ENCODE data around the gene PSEN2.
"Not testable (repeated sequence)": the region's sequence is repeated elsewhere in the genome, so short reads cannot be mapped to it uniquely, and the experiment has no call there.

Gene PSEN2
- total RNA-seq, result 0.88 to 3.4 (median 1.9) reads per million in 4 experiments

DNA sequence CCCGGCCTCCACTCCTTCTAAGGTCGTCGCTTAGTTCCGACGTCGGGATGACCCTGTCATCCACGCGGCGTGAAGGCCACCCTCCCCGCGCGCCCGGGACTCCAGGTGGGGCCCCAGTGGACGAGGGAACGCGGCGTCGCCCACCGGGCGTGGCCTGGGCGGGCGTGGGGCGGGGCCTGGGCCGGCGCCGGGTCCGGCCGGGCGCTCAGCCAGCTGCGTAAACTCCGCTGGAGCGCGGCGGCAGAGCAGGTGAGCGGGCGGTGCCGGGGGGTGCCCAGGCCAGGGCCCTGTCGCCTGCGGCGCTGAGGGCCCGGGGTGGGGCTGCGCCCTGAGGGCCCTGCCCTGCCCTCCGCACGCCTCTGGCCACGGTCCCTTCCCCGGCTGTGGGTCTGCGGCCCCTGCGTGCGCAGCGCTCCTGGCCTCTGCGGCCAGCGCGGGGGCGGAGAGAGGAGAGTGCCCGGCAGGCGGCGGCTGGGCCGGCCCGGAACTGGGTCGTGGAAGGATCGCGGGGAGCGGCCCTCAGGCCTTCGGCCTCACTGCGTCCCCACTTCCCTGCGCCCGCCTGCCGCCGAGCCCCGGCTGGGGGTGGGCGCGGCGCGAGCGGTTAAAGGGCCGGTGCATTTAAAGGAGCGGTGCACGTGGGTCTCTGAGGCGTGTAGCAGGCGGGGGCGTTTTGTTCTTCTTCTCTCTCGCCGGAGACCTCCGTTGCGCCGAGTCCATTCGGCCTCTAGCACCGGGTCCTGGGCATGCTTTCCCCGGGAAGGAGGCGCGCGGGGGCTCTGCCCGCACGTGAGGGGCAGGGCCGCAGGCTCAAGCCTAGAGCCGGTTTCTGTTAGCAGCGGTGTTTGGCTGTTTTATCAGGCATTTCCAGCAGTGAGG is at the start of gene PSEN2:
PSEN2 (plus strand) TSS at position 216 of the 879 bp plus-strand sequence. CDS start 11,292 bp downstream, outside the sequence.
- DNase-seq, result peak; percentile 26

DNA sequence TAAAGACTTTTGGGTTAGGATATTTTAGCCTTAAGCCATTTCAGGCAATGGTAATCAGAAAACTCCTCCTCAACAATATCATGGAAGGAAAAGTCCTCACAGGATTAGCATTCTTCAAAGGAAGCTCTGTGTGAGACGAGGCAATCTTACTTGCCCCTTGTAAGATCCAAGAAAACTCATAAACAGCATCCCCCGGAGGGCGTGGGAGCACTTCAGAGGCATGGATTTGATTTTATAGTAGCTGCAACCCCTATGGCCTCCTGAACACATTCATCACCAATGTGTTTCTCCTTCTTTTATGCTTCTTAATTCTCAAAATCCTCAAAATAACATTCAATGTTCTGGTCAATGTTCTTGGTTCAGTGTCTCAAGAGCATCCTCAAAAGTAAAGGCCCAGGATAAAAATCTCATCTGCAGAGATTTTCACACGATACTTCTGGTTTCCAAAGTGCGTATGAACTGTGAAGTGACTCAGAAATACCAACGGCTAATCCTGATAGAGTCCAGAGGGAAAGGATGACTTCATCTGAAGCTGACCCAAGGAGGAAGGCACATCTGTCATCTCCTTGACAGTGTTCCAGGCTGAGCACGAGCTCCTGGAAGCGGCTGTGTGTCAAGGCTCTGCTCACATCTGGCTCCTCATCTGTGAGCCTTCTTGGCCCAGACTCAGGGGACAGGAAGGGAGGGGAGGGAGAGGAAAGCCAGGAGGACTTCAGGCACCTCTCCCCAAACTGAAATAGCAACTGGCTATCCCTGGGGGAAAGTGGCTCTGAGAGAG is 49.3 kb upstream of the PSEN2 start:
- no peak for DNase-seq

DNA sequence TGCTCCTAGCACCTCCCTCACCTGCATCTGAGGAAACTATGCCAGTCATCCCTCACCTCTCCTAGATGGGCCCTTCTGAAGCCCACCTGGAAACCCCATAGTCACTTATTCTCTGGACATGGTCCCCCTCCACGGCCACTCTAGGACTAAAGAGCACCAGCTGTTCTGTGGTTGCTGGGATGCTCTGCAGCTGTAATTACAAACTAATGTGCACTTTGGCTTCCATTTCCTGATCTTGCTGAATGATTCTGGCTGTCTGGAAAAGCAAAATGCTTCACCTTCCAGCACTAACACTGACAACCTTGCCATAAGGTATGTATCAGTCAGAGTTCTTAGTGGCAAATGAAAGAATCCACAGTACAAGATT is 48.7 kb upstream of the PSEN2 start:
- DNase-seq, result no peak

DNA sequence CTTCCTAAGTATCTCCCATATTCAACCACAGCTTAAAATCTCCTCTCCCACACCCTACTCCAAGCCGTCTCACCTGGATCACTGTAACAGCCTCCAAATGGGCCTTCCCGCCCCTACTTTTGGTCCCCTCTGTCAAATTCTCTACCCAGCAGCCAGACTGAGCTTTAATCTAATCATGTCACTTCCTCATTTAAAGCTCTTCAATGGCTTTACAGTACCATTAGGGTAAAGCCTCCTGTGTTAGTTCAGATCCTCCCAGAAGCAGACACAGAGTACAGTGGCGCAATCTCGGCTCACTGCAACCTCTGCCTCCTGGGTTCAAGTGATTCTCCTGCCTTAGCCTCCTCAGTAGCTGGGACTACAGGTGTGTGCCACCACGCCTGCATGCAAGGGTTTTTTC is 46.8 kb upstream of the PSEN2 start:
- no peak for DNase-seq

DNA sequence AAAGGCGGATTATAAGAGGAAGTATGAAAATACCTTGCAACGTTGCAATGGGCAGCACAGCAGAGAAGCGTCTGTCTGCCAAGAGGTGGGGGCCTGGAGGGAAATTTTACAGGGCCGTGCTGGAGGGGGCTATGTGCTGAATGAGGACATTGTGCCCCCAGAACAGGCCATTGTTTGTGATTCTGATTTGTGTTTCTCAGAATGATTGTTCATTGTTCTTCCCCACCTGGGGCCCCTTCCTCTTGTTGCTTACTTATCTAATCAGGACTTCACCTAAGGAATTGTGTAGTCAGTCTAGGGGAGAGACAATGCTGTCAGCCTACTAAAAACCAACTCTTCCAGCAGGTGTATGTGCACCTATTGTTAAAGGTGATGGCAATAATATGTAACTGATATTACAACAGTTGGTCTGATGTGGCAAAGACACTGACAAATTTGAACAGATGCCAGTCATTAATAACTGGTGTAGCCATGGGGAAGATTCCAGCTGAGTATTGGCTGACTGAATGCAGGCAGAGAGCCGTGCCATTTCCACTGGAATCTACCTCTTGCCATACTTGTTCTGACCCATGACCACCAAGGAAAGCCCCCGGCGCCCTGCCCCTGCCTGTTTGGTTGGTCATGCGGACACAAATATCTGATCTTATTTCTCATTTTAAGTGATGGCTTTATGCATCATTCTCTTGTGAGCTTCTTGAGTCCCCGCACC is 45.2 kb upstream of the PSEN2 start:
- no peak for DNase-seq

DNA sequence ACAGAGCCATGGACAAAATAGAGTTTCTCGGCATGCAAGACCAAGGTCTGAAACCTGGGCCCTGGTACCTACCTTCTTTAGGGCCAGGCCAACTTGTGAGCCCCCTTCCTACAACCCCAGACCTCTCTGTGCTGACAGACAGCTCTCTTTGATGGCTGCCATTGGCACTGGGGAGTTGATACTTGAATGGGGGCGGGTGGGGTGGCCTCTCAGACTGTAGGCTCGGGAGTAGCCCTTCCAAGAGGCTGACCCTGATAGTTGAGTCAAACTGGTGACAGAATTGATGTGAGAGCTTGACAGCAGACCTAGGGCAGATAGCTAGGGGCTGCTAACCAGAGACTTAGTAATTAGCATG is 44.7 kb upstream of the PSEN2 start:
- DNase-seq, result no peak

DNA sequence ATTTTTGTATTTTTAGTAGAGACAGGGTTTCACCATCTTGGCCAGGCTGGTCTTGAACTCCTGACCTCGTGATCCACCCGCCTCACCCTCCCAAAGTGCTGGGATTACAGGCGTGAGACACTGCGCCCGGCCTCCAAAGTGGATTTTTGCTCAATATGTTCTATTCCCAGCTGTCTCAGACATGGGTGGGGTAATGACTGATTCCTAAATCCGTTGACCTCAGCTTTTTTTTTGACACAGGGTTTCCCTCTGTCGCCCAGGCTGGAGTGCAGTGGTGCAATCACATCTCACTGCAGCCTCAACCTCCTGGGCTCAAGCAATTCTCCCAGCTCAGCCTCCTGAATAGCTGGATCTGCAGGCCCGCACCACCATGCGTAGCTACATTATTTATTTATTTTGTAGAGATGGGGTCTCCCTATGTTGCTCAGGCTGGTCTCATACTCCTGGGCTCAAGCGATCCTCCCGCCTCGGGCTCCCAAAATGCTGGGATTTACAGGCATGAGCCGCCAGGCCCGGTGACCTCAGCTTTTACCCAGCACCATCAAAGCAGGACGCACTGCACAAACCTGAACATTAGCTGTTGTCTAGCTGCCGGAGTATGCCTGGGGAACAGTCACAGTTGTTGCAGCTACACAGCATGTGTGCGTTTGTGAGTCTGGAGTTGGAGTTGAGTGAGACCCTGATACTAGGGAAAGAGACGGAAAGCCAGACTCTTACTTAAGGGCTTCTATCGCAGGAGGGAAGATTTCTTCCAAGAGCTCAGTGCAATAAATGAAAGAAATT is 43.7 kb upstream of the PSEN2 start:
- DNase-seq, result no peak

DNA sequence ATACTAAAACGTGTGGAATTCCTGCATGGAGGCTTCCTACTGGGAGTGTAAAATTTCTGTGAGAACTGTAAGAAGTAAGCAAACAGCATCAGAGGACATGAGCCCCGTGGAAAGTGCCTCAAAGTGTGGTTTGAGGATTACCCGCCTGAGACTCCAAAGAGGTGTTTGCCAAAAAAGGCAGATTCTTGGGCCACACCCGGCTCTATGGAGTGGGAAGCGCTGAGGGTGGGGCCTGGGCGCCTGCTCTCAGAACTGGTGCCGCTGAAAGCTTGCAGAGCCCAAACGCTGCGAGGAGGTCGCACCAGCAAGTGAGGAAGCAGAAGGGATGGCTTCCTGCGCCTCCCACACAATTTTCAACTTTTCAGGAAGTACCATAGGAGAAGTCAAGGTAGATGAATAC is 43.0 kb upstream of the PSEN2 start:
- no peak for DNase-seq

DNA sequence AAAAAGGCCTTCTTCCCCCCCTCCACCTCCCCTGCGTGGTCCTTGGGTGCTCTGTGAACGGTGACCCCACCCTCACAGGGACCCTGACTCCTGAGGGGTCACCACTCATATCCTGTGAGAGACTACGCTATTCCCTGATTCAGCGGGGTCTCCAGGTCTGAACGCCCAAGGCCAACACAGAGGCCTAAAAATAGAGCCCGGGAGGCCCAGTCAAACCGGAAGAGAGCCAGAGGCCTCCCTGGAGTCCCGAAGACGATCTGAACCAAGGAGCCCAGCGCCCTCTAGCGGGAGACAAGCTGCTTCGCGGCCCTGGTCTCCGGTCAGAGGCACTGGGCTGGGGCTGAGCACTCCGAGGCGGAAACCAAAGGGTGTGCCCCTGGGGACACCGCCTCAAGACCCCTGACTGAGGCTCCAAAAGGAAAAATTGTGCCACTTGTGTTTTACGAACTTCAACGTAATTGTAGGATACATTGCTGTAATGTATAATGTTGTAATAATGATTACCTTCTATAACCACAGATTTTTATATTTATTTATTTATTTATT is 42.4 kb upstream of the PSEN2 start:
- DNase-seq, result peak; percentile 93

DNA sequence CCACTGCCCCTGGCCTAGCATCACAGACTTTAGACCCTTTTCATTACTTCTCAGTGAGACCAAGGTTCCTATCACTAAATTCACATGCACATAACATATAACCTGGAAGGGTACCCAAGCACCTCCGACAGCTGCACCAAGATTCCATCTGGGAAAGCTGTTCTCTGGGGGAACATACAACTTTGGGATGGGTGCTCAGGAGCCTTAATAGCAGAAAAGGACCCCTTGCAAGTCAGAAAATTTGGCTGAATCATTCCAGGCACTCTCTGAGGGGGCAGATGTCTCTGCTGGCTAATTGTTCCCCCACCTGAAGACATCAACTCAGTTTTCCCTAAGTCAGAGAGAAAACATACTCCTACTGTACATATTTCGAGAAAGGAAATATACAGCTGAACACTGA is 41.3 kb upstream of the PSEN2 start:
- DNase-seq, result no peak

DNA sequence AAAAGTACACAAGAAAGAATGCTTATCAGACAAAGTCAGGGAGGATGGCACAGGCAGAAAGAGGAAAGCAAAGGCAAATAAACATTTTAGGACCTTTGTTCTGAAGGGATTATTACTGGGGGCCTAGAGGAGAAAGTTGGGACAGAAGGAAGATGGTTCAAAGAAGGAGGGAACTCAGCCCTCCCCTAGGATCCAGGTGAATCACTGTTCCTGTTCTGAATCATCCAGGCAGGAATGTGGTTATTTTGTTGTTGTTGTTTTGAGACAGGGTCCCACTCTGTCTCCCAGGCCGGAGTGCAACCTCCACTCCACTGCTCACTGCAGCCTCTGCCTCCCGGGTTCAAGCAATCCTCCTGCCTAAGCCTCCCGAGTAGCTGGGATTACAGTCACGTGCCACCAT is 38.5 kb upstream of the PSEN2 start:
- no peak for DNase-seq

DNA sequence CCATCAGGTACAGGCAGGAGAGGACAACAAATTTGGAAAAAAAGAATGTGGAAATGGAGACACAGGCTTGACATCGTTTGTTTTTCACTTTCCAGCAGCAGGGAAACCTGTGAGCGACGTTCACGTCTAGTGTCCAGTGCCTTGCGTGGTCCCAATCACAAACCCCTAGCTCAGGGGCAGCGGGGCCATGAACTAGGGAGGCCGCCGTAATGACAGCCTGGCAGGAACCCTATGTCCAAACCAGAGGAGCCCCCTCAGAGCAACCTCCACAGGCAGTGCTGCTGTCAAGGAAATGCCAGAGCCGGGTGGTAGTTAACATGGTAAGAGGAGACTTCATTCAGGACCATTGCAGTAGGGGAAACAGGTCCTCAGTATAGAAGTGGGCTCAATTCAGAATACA is 37.8 kb upstream of the PSEN2 start:
- DNase-seq, result no peak

DNA sequence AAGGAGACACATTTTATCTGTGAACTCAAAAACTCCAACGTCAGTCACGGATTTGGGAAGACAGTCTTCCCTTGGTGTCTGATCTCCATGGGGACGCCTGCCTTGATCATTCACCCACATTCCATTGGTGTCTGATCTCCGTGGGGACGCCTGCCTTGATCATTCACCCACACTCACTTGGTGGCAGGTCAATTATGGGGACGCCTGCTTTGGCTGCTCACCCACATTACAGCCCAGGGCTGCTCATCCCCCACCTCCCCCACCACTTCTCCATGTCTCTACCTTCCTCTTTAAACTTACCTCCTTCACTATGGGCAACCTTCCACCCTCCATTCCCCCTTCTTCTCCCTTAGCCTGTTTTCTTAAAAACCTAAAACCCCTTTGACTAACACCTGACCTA is 36.2 kb upstream of the PSEN2 start:
- not testable (repeated sequence) for DNase-seq

DNA sequence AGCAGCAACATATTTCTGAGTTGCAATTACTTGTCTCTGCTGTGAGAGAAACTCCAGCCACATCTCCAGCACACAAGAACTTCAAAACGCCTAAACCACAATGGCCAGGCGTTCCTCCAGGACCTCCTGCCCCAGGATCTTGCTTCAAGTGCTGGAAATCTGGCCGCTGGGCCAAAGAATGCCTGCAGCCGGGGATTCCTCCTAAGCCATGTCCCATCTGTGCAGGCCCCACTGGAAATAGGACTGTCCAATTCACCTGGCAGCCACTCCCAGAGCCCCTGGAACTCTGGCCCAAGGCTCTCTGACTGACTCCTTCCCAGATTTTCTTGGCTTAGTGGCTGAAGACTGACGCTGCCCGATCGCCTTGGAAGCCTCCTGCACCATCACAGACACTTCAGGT is 35.0 kb upstream of the PSEN2 start:
- not testable (repeated sequence) for DNase-seq

DNA sequence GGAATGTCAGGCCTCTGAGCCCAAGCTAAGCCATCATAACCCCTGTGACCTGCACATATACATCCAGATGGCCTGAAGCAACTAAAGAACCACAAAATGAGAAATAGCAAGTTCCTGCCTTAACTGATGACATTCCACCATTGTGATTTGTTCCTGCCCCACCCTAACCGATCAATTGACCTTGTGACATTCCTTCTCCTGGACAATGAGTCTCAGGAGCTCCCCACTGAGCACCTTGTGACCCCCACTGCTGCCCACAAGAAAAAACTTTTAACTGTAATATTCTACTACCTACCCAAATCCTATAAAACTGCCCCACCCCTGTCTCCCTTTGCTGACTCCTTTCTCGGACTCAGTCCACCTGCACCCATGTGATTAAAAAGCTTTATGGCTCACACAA is 32.5 kb upstream of the PSEN2 start:
- DNase-seq, result not testable (repeated sequence)

DNA sequence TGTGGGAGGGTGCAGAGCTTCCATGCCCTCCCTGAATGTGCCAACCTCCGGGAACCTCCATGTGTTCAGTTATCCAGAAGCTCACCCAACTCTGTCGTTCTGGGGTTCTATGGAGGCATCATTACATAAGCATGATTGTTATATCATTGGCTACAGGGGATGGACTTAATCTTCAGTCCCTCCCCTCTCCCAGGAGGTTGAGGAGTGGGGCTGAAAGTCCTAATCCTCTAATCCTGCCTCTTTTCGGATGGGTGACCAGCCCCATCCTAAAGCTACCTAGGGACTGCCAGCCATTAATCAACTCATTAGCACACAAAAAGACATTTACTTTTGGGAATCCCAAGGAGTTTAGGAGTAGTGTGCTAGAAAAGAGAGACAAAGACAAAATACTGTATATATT is 32.0 kb upstream of the PSEN2 start:
- no peak for DNase-seq

DNA sequence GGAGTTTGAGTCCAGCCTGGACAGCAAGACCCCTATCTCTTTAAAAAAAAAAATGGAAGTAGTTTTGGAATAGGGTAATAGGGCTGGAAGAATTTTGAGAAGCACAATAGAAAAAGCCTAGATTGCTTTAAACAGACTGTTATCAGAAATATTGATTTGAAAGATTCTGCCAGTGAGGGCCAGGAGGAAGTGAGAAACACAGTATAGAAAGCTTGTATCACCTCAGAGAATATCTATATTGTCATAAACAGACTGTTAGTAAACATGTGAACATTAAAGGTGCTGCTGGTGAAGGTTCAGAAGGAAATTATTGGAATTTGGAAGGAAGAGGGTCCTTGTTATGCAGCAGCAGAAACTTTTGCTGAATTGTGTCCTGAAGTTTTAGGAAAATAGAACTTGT is 24.8 kb upstream of the PSEN2 start:
- DNase-seq, result no peak

DNA sequence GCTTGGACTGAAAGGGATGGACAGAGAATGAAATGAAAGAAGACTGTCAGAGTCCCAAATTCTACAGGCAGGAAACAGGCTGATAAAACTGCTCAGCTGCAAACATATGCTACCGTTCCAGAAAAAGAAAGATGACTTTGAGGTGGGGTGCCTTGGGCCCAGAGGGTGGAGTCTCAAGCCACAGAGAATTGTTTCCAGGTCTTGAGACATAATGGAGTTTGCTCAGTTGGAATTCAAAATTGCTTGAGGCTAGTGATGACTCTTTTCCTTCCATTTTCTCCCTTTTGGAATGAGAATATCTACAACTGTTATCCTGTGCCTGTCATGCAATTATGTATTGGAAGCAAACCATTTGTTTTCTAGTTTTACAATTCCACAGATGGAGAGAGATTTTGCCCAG is 23.6 kb upstream of the PSEN2 start:
- no peak for DNase-seq

DNA sequence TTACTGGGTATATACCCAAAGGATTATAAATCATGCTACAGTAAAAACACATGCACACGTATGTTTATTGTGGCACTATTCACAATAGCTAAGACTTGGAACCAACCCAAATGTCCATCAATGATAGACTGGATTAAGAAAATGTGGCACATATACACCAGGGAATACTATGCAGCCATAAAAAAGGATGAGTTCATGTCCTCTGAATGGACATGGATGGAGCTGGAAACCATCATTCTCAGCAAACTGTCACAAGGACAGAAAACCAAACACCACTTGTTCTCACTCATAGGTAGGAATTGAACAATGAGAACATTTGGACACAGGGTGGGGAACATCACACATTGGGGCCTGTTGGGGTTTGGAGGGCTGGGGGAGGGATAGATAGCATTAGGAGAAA is 15.9 kb upstream of the PSEN2 start:
- DNase-seq, result not testable (repeated sequence)

DNA sequence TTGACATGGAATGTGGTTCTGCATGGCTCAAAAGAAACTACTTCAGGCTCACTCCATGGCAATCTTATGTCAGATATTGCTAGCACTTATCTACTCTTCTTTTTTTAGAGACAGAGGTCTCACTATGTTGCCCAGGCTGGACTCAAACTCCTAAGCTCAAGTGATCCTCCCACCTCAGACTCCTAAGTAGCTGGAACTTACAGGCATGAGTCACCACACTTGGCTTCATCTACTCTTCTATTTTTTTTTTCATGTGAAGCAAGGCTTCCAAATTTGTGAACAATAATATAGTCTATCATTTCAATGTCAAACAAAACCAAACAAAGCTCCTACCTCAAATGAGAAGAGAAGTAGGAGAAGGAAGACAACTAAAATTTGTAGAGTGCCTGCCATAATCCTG is 7.5 kb upstream of the PSEN2 start:
- no peak for DNase-seq

DNA sequence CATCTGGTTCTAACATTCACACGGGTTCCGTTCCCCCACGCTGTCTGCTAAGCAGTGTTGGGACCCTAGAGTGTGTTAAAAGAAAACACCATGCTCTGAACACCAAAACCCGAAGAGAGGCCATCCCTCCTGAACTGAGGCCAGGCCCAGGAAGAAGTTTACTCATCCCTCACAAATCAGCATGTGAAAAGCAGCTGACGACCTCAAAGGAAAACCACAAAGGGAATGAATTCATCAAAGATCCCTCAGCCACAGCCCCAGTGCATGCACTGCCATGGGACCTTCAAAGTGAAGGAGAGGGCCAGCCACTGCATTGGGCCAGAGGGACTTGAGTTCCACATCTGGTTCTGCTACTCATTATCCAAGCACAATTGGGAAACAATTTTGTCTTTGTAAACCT is 7.0 kb upstream of the PSEN2 start:
- DNase-seq, result no peak

DNA sequence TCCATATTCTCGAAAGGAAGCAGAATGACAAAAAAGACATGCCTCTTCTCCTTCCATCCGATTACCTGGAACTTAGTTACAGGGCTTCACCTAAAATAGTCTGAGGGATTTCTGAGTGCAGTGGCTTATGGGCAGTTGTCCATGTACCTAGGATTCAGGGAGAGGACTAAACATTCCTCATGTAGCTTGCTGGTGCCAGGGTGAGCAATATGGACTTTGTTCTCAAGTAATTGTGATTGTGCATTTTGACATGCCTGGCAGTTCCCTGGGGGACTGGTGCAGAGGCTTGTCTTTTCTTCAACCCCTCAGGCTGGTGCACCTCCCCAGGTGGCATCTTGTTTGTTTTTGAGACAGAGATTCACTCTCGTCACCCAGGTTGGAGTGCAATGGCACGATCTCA is 6.1 kb upstream of the PSEN2 start:
- no peak for DNase-seq

DNA sequence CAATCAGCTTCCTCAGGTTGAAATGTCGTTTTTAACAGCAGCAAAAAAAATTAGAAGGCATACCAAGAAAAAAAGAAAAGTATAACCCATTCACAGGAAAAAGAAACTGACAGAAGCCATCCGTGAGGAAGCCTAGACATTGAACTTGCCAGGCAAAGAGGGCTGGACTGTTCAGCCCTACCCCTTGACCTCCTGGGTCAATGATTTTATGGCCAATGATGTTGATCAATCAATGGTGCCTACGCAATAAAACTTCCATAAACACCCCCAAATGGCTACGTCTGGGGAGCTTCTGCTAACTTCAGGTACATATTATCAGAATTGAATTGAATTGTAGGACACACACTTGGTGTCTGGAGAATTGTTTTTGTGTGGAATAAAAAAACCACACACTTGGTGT is 4.8 kb upstream of the PSEN2 start:
- no peak for DNase-seq

Measured in effector CD8-positive, alpha-beta T cell (primary cell).